IPS-11a (cell line): ENCODE data around the gene KRTAP10-9.
"Not testable (repeated sequence)": the region's sequence is repeated elsewhere in the genome, so short reads cannot be mapped to it uniquely, and the experiment has no call there.

ENCODE experiments used
- H3K4me3 ChIP-seq: one replicate; pipeline ENCODE4 v1.5.1; 2013; ENCODE audit warnings: low read depth, low read length, control low read depth

Gene KRTAP10-9

DNA sequence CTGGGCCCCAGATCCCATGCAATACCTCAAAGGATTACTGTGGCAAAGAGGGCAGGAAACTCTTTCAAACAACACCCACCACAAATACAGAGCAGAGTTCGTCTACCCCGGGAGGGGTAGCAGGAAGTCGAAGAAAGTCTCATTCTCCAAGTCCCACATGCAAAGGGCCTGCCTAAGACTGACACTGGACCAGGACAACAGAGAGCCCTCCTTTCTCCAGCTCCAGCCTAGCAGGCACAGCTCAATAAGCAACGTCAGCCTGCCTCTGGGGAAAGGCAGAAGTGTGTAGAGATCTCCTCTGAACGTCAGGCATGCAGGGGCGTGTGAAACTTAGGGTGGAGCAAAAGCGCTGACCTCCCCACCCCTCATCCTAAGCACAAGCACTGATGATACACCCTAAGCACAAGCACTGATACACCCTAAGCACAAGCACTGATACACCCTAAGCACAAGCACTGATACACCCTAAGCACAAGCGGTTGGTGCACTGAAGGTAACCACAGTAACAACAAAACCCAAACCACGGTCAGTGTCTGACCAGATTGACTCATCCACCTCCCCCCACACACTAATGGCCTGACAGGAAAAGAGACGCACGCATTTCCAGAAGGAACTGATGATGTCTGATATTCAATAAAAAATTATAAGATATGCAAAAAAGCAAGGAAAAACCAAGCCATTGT is 32.2 kb downstream of the KRTAP10-9 start:
- no peak overlapping the region for H3K4me3 ChIP-seq

DNA sequence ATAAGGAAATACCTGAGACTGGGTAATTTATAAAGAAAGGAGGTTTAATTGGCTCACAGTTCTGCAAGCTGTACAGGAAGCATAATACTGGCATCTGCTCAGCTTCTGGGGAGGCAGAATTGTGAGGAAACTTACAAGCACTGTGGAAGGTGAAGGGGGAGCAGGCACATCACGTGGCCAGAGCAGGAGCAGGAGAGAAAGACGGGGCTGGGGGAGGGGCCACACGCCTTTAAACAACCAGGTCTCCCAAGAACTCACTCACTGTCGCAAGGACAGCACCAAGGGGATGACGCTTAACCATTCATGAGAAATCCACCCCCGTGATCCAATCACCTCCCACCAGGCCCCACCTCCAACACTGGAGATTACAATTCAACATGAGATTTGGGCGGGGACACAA is 34.7 kb downstream of the KRTAP10-9 start:
- H3K4me3 ChIP-seq = not testable (repeated sequence)

GRCh38 chr21:44664691-44665090 is 37.8 kb downstream of the KRTAP10-9 start:
- no peak overlapping the region for H3K4me3 ChIP-seq

DNA sequence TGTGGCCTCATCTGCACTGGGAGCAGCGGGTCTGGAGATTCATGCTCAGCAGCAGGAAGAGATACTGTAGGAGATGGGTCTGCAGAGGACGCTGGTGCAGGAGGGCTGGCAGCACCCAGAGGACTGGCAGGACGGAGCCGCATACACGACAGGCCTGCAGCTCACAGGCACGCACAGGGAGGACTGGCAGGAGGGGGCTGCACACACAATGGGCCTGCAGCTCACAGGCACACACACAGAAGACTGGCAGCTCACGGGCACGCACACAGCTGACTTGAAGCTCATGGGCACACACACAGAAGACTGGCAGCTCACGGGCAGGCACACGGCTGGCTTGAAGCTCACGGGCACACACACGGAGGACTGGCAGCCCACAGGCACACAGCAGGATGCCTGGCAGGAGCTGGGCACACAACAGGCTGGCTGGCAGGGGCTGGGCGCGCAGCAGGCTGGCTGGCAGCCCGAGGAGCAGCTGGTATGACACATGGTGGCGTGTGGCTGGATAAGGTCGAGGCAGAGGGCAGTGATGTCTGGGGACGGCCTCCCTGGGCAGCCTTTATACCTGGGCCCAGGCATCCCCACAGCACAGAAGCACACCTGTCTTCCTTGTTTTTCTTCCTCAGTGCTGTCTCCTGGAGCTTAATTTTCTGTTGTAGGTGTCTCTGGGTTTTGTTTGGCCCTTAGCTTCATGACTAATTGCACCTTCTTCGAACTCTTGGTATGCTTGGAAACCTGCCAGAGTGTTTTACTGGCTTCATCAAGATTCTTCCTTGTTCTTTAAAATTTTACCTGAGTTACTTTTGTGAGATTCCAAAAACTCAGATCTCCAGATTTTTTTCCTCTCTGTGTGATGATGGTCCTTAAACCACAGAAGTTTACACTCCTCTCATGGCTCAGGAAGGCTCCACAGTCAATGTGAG is 39.8 kb downstream of the KRTAP10-9 start, which contains the start of gene KRTAP12-2:
Gene KRTAP12-2 (minus strand): TSS at position 527 of the 920 bp plus-strand sequence. CDS start 41 bp downstream, at position 486.
- H3K4me3 ChIP-seq = no peak within 1 kb of the TSS

DNA sequence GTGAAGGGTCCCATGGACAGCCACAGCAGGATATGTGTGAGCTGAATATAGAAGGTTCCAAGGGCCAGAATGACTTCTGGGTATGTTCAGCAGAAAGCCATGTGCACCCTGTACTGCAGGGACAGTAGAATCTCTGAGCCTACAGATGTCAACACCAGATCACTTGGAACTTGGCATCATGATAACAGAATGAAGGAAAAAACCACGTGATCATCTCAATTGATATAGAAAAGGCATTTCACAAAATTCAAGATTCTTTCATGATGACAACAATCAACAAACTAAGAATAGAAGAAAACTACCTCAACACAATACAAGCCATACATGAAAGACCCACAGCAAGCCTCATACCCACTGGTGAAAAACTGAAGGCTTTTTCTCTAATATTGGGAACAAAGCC is 40.7 kb downstream of the KRTAP10-9 start:
- H3K4me3 ChIP-seq = no peak overlapping the region

DNA sequence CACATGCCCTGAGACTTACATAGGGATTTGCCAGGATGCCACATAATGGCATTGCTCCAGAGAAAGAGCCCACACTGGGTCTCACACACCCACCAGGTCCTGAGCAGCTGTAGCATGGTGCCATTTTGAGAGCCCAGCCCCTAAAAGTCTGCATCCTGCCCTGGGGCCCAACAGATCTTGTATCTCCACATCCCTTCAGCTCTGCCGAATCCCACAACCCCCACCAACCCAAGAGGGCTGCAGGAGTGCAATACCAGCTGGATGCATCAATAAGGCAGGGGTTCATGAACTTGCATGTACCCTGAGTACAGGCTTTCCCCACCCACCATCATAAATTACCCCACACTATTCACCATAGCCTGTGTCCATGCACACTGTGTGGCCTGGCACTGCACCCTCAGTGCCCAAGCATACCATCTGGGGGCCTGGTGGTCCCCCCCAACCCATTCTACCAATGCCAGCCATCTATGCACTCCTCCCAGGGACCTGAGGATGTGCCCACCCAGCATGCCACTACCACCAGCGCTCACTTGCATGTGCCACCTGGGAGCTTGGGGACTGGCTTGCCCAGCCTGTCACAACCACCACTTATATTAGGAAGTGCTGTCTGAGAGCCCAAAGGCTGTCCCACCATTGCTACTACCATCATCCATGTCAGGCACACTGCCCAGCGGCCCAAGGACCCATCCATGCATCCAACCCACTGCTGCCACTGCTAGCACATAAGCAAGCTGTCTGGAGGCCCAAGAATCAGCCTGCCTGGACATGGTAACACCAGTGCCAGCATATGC is 43.9 kb downstream of the KRTAP10-9 start:
- no peak overlapping the region for H3K4me3 ChIP-seq

- H3K4me3 ChIP-seq = no peak overlapping the region
Observed at GRCh38 chr21:44671911-44672310, 45.0 kb downstream of the KRTAP10-9 start.

DNA sequence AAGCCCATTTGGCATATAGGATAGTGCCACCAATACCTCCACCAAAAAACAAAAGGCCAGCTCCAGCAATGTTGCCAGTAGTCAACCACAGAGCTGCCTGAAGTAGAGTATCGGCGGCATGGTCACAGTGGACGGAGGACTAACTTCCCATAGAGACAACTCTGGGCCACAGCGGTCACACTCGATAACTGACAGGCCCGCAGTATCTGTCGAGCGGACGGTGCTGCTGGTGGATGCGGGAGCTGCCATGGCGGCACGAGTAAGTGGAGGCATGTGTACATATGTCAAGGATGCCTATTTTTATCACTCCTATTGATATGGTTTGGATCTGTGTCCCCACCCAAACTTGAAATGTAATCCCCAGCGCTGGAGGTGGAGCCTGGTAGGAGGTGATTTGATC is 51.0 kb downstream of the KRTAP10-9 start:
- H3K4me3 ChIP-seq = no peak overlapping the region
